KMS-11 (cell line): ENCODE measurements around the gene ZSWIM4.
A peak's percentile ranks its signal among the peaks of the same experiment; 100 is the strongest.

Experiments
- H2AFZ ChIP-seq: fragments of 200-600 bp; sonication (generic); 2 replicates; pipeline ENCODE4 v1.6.1; 2016; ENCODE audit warnings: antibody characterized with exemption, mixed run types, low read depth
- H3K27ac ChIP-seq: fragments of 200-600 bp; sonication (generic); 2 replicates; pipeline ENCODE4 v1.6.1; 2016; ENCODE audit warnings: mild to moderate bottlenecking, mixed run types
- H3K27me3 ChIP-seq: fragments of 200-600 bp; sonication (generic); 2 replicates; pipeline ENCODE4 v1.6.1; 2017; ENCODE audit warnings: mild to moderate bottlenecking, low read depth, mixed run types, moderate library complexity; ENCODE audit not compliant: insufficient read depth
- H3K36me3 ChIP-seq: fragments of 200-600 bp; sonication (generic); 2 replicates; pipeline ENCODE4 v1.6.1; 2017; ENCODE audit warnings: mild to moderate bottlenecking, mixed run types; ENCODE audit not compliant: insufficient read depth
- H3K4me1 ChIP-seq: fragments of 200-600 bp; sonication (generic); 2 replicates; pipeline ENCODE4 v1.6.1; 2016; ENCODE audit warnings: mild to moderate bottlenecking, low read depth, mixed run types; ENCODE audit not compliant: poor library complexity, severe bottlenecking
- H3K4me2 ChIP-seq: fragments of 200-600 bp; sonication (generic); 2 replicates; pipeline ENCODE4 v1.7.0; 2016; ENCODE audit warnings: mild to moderate bottlenecking, mixed run types
- H3K4me3 ChIP-seq: fragments of 200-600 bp; sonication (generic); IDR thresholded peaks from 2 replicates; pipeline ENCODE4 v1.6.1; 2017; ENCODE audit warnings: low read depth, low read length, mixed read lengths; ENCODE audit not compliant: insufficient read depth
- H3K79me2 ChIP-seq: fragments of 200-600 bp; sonication (generic); 2 replicates; pipeline ENCODE4 v1.6.1; 2016; ENCODE audit warnings: low read depth, mixed run types; ENCODE audit not compliant: insufficient read depth
- H3K9ac ChIP-seq: fragments of 200-600 bp; sonication (generic); 2 replicates; pipeline ENCODE4 v1.6.1; 2016; ENCODE audit warnings: mild to moderate bottlenecking, mixed run types
- H4K20me1 ChIP-seq: fragments of 200-600 bp; sonication (generic); 2 replicates; pipeline ENCODE4 v1.6.1; 2016; ENCODE audit warnings: mild to moderate bottlenecking, mixed run types; ENCODE audit not compliant: insufficient read depth
- TF ChIP-seq, protein P1 (sequence below): fragments of 200-600 bp; sonication (generic); conservative IDR thresholded peaks from 2 replicates; pipeline ENCODE4 v1.6.1; 2017; ENCODE audit warnings: low read depth, mild to moderate bottlenecking, antibody characterized with exemption, low read length, moderate library complexity, mixed read lengths

ZSWIM4 gene

DNA sequence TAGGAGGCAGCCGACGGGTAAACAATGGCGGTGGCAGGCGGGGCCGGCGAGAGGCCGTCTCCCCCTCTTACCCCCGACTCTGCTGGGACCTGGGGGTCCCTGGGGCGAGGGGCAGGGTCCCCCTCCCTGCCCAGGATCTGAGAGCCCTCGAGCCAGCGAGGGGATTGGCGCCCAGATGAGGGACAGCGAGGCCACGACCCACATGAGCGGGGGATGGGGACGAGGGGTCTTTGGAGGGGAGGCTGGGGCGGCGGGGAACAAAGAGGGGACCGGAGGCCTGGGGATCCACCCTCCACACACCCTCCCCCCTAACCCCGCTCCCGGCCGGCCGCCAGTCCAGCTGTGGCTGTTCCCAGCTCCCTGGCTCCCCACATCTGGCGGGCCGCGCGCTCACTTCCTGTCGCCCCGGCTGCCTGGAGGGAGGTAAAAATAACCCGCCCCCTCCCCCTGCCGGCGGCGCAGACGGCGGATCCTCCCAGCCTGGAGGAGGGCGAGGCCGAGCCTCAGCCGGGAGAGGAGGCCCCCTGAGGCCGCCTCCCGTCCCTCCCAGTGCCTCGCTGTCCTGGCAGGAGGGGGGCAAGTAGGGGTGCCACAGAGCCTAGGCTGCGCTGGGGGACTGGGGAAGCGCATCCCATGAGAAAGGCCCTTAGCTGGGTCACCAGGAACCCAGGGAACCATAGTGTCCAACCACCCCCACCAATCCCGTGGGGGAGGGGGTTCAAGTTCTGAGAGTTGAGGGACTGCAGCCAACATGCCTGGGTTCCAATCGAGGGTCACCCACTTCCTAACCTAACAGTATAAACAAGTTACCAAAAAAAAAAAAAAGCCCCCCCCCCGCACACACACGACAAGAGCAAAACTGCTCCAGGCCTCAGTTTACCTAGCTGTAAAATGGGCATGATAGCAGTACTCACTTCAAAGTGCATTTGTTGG is 52.4 kb downstream of the ZSWIM4 start:
- Histone ChIP-seq H3K27me3 (no peaks in the 10 kb centered on the region), H2AFZ (peak overlapping the region; percentile 63; the same call in 1 of the 2 replicates), H3K4me3 (no peak overlapping the region), H3K4me2 (peak overlapping the region; percentile 87), H3K36me3 (no peaks in the 10 kb centered on the region), H3K4me1 (peaks cover 52% of the 10 kb centered on the region), H3K9ac (peak overlapping the region; percentile 97), H4K20me1 (no peaks in the 10 kb centered on the region), H3K27ac (peak overlapping the region; percentile 100), H3K79me2 (no peaks in the 10 kb centered on the region)
- TF ChIP-seq, protein P1, sequence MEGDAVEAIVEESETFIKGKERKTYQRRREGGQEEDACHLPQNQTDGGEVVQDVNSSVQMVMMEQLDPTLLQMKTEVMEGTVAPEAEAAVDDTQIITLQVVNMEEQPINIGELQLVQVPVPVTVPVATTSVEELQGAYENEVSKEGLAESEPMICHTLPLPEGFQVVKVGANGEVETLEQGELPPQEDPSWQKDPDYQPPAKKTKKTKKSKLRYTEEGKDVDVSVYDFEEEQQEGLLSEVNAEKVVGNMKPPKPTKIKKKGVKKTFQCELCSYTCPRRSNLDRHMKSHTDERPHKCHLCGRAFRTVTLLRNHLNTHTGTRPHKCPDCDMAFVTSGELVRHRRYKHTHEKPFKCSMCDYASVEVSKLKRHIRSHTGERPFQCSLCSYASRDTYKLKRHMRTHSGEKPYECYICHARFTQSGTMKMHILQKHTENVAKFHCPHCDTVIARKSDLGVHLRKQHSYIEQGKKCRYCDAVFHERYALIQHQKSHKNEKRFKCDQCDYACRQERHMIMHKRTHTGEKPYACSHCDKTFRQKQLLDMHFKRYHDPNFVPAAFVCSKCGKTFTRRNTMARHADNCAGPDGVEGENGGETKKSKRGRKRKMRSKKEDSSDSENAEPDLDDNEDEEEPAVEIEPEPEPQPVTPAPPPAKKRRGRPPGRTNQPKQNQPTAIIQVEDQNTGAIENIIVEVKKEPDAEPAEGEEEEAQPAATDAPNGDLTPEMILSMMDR = no peak

- peak overlapping the region; percentile 100; the same call in 1 of the 2 replicates for H3K27ac ChIP-seq
- H4K20me1 ChIP-seq = no peaks in the 10 kb centered on the region
- H3K4me1 ChIP-seq = peaks cover 48% of the 10 kb centered on the region
- no peak overlapping the region for H3K4me3 ChIP-seq
- no peaks in the 10 kb centered on the region for H3K79me2 ChIP-seq
- no peaks in the 10 kb centered on the region for H3K27me3 ChIP-seq
- H2AFZ ChIP-seq = no peak overlapping the region
- TF ChIP-seq, protein P1 = no peak
- peak overlapping the region; percentile 87 for H3K4me2 ChIP-seq
- H3K36me3 ChIP-seq = no peaks in the 10 kb centered on the region
- no peak overlapping the region for H3K9ac ChIP-seq
Observed at GRCh38 chr19:13848340-13848677, 53.1 kb downstream of the ZSWIM4 start.

DNA sequence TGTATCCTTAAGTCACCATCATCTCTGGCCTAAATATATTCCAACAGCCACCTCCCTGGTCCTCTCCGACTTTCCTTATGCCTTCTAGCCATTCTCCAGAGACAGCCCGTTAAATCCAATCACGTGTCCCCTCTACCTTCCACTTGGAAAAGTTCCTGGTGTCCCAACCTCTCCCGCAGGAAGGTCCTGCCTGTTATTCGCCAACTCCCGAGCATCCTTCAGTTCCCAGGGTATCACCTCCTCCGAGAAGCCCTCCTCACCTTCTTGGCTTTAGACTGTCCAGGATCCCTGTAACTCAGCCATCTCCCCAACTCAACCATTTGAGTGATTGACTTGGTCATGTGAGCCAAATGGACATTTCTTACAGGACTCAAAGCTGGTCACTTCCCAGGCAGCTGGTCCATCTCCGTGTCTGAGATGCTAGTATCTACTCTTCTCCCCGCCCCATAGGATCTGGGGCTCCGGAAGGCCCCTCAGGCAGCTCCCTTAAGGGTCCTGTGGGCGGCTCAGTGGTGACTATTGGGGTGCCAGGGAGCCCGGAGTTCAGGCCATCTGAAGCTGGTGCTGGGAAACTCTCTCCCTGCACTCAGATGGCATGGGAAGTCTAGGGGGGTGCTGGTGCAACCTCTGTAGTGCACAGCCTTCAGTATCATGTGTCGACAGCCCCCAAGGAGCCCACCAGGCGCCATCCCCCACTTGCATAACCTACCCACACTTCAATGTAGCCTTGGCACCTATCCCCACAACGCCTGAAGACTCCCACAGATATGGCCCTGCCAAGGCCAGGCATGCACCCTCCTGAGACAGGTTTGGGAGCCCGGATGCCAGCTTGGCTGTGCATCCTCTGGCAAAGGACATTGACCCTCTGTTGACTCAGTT is 53.8 kb downstream of the ZSWIM4 start:
- Histone ChIP-seq H2AFZ (no peak overlapping the region), H3K4me2 (no peak overlapping the region), H4K20me1 (no peaks in the 10 kb centered on the region), H3K27ac (no peak overlapping the region), H3K36me3 (no peaks in the 10 kb centered on the region), H3K4me3 (no peak overlapping the region), H3K4me1 (peaks cover 41% of the 10 kb centered on the region), H3K79me2 (no peaks in the 10 kb centered on the region), H3K9ac (no peak overlapping the region), H3K27me3 (no peaks in the 10 kb centered on the region)
- TF ChIP-seq, protein P1 = no peak

DNA sequence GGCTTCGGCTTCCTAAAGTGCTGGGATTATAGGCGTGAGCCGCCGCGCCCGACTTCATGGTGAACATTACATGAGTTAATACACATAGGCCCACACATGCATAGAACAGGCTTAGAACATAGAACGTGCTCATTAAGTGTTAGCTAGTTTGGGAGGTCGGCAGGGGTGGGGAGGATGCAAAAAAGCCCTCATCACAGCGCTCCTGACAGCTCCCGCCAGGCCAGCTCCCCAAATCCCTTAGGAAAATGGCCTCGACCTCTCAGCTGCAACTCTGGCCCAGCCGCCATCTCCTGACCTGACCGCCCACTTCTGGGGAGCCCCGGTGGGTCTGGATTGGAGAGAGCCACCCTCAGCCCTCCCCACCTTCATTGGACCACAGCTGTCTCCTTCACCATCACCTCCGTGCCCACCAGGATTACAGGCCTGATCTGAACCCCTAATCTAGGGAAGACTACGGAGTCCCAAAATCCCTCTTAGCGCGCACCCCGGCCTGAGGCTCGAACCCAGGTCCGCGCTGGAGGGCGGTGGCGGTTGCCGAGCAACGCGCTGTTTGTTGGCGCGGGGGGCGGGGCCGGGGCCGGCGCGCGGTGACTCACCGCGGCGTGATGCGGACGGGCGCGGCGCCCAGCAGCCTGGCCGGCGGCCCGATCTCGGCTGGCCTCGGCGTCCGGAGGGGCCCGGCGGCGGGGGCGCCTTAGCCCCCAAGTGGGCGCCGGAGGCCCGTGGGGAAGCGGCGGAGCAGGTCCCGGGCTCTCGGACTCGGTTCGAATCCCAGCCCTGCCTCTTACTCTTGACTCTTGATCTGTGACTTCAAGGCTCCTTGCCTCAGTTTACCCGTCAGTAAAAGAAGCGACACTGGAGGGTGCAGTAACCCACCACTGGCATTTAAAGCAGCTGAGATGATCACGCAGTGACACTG is 55.0 kb downstream of the ZSWIM4 start:
- no peak overlapping the region for H3K4me3 ChIP-seq
- H3K4me1 ChIP-seq = peaks cover 29% of the 10 kb centered on the region
- no peak overlapping the region for H3K4me2 ChIP-seq
- TF ChIP-seq, protein P1 = no peak
- no peaks in the 10 kb centered on the region for H3K36me3 ChIP-seq
- H3K27me3 ChIP-seq = no peaks in the 10 kb centered on the region
- no peaks in the 10 kb centered on the region for H3K79me2 ChIP-seq
- H3K9ac ChIP-seq = peak overlapping the region; percentile 19; the same call in 1 of the 2 replicates
- no peak overlapping the region; the same call in 1 of the 2 replicates for H2AFZ ChIP-seq
- H3K27ac ChIP-seq = no peak overlapping the region
- no peaks in the 10 kb centered on the region for H4K20me1 ChIP-seq
